Colonic mucosa (tissue), 4 donors: Measurements from ENCODE around the gene KIF21B. TPM values are rescaled to one million over a fixed set of nuclear protein-coding genes. Genes with fewer than 3 reads are reported as not detected.

Experiments
- DNase-seq: peaks from one replicate; pipeline ENCODE4 v3.0.0-alpha.2; 2020
- H3K27ac ChIP-seq: fragments of 200-600 bp; one replicate; pipeline ENCODE4 v1.8.0; 2021
- H3K27me3 ChIP-seq: fragments of 200-600 bp; one replicate; pipeline ENCODE4 v1.8.0; 2021
- H3K36me3 ChIP-seq: fragments of 200-600 bp; one replicate; pipeline ENCODE4 v1.8.0; 2021
- H3K4me1 ChIP-seq: fragments of 200-600 bp; one replicate; pipeline ENCODE4 v1.8.0; 2021; ENCODE audit warnings: mild to moderate bottlenecking
- H3K4me3 ChIP-seq: fragments of 200-600 bp; one replicate; pipeline ENCODE4 v1.8.0; 2021
- H3K9ac ChIP-seq, 2 donors: one replicate each; pipeline ENCODE4 v1.7.0; 2013; ENCODE audit warnings: control low read depth in 2 of 2, low read depth in 2 of 2, low read length in 2 of 2
- H3K9me3 ChIP-seq: fragments of 200-600 bp; one replicate; pipeline ENCODE4 v1.8.0; 2021
- CTCF ChIP-seq: fragments of 200-600 bp; IDR thresholded peaks from one replicate; pipeline ENCODE4 v1.8.0; 2022; ENCODE audit warnings: antibody characterized with exemption, mild to moderate bottlenecking
- intact Hi-C: fragments of 100-400 bp; cut with DNase I; formaldehyde crosslinking; loops from one replicate; pipeline ENCODE4 v1.14.1; 2022
- total RNA-seq, 2 donors: library from RNA; stranded (reverse); fragmentation: NEBNext Ultra II Directional in 1 of 2; extraction: Animal tissue kit (Norgen Biotek cat#: 25700) in 1 of 2; gene quantifications; one replicate each; pipeline ENCODE4 v1.2.1, GENCODE V29; 2021
- donor health status: healthy.
- donor health status: DM: no; HTN: no; CAD: no.
- donor health status: DM: no; HTN: no; CAD: no.

Gene KIF21B
- total RNA-seq, 2 donors from 2014 or later = 3.1 to 10.4 TPM

- no peaks in the 10 kb centered on the region for H3K36me3 ChIP-seq
- no peaks in the 10 kb centered on the region for H3K9me3 ChIP-seq
- no peak overlapping the region for H3K27ac ChIP-seq
- no peak for DNase-seq
- intact Hi-C loops = no loop called here
- TF ChIP-seq CTCF = no peak
- no peaks in the 10 kb centered on the region for H3K4me1 ChIP-seq
- H3K27me3 ChIP-seq = no peaks in the 10 kb centered on the region
- H3K4me3 ChIP-seq = no peak overlapping the region
- no peak overlapping the region for H3K9ac ChIP-seq
Measured at GRCh38 chr1:200922406-200922805, 101.1 kb downstream of the KIF21B start.

GRCh38 chr1:200921571-200922110 lies 101.9 kb downstream of the KIF21B start:
- no peaks in the 10 kb centered on the region for H3K27me3 ChIP-seq
- TF ChIP-seq CTCF = no peak
- no peaks in the 10 kb centered on the region for H3K9me3 ChIP-seq
- intact Hi-C loops = no loop called here
- no peak overlapping the region for H3K9ac ChIP-seq
- H3K36me3 ChIP-seq = no peaks in the 10 kb centered on the region
- H3K4me3 ChIP-seq = no peak overlapping the region
- no peak for DNase-seq
- H3K27ac ChIP-seq = no peak overlapping the region
- H3K4me1 ChIP-seq = no peaks in the 10 kb centered on the region

Other genes with a start within 250 kb of the KIF21B start
- gene GPR25, start 150.7 kb downstream of the KIF21B start, total RNA-seq = under 1 TPM; 0.19 to 0.27 TPM
- gene INAVA, start 128.8 kb downstream of the KIF21B start, total RNA-seq = 100 to 1,000 TPM; 127 to 167 TPM
- gene CACNA1S, start 88.7 kb upstream of the KIF21B start, total RNA-seq = not detected
- not detected for gene ASCL5, start 103.5 kb upstream of the KIF21B start, total RNA-seq
- gene TMEM9, start 130.8 kb upstream of the KIF21B start, total RNA-seq = 10 to 100 TPM; 35.4 to 38.2 TPM
- under 1 TPM; 0.12 to 0.16 TPM for gene IGFN1, start 167.1 kb upstream of the KIF21B start, total RNA-seq